GM21367 (cell line): ENCODE data around the gene UNC5A.

Experiments
- ATAC-seq: cut with Tn5 transposase; IDR thresholded peaks from one replicate; pipeline ENCODE4 v1.9.1; 2021; ENCODE audit not compliant: unreplicated experiment

Gene UNC5A

DNA sequence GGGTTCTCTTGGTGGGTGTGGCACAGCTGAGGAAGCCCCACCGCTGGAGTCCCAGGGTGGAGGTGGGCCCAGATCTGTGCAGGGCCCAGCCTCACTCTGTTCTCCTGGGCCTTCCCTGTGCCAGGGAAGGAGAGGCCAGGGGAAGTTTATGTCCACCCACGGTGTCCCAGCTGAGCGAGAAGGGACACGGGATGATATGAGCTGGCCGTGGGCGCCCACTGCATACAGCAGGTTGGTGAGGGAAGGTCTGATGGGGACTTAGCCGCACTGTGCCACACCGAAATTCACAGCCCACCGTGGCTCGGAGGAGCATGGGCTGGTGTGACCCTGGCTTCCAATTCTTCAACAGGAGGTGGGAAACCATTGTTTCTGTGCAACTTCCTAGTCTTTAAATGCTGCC is 33.9 kb downstream of the UNC5A start:
- no peak for ATAC-seq

DNA sequence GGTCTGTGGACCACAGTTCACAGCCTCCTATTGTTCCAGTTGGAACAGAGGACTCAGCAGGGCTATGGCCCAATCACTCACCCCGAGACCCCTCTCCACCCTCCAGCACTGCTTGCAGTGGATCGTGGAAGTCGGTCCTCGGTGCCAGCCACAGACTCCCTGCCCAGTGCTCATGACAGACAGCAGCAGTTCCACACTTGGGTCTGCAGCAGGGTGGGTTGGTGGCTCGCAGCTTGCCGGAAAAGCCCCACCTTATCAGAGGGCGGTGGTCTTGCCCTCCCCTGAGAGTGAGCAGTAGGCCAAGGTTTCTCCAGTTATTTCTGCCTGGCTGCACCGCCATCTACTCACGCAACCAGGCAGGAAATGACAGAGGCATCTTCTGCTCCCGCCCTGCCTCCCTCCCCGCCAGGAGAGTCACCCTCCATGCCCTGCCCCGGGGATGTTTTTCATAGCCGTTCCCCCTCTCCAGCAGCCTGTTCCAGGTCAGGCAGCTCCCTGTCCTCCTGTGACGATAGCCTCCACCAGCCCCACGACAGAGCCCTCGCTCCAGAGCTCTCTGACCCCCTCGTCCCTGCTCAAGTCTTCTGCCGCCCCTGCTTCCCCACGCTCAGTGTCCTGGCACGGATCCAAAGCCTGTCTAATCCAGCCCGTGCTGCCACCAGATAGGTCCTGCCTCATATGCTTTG is 34.5 kb downstream of the UNC5A start:
- no peak for ATAC-seq

DNA sequence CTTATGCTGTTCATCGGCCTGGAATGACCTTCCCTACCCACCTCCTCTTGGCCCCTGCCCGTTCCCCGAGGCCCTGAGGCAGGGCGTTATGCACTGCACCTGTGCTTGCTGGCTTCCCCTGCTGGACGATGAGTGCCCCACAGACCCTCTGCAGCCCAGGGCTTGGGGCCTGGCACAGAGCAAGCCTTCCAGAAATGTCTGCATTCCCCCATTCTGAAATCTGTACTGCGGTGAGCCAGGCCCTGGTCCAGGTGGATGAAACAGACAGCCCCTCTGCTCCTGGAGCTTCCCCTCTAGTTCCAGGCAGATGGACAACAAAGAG is 35.0 kb downstream of the UNC5A start:
- ATAC-seq = no peak

DNA sequence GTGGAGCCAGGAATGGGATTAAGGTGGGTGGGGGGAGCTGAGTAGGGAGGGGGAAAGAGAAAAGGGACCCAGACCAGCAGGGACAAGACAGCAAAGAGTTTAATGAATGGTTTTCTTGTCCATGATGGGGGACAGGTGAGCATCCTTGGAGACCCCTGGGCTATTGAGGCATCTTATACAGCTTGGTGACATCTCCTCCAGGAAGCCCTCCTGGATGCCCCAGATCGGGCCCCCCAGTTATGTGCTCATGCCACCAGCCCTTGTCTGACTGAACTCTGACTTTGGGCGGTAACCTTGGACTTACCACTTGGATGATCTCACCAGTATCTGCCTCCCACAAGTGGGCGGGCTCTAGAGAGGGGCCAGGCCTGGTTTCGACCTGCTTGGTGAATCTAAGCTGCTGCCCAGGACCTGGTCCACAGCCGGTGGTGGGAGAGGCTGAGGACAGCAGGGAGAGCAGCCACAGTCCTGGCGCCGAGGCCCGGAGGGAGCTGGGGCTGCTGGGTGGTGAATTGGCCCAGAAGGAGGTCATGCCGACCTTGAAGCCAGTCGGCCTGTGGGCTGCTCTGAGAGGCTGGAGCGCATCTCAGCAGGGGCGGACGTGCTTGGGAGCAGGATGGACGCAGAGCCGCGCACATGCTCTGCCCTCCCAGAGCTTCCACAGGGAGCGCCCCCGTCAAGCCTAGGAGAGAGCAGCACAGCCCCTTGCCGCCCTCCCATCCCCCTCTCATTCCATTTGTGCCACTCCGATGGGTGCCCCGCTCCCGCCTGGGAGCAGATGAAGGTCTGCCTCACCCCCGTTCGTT is 36.2 kb downstream of the UNC5A start:
- no peak for ATAC-seq

DNA sequence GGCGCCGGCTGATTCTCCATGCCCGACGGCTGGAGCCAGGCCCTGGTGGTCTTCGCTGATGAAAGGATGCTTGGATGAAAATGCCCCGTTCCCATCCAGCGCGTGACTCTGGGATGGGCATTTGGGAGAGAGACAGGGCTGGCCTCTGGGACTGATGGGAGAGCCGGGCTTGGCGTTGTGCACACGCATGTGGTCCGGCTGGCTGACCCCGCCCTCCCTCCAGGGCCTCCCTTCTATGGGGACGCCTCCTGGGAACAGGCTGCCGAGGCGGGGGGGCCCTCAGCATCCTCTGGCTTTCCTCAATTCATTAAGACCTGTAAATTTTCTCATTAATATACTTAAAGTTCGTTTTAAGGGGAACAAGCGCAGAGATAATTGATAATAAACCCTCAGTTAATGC is 36.8 kb downstream of the UNC5A start:
- no peak for ATAC-seq

DNA sequence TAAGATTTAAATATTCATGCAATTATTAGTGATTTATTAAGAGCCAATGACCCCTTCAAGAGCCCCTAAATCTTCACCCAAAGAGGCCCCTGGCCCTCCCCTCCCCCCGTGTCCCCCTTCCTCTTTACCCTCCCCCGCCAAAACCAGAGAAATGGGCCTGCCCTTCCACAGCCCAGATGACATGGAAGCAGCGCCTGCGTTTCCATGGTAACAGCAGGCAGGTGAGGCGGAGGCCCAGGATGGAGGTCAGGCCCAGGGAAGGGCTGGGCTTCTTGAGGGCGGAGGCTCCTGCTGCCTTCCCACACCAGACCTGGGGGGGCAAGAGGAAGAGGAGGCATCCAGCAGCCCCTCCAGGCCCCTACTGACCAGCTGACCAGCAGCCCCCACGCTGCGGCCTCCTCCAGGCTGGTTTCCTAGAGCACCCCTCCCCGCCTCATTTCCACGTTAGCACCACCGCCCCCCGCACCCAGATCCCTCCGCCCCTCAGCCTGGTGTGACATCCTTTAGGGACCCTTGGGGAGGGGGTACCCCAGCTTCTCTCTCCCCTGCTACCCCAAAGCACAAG is 37.4 kb downstream of the UNC5A start:
- no peak for ATAC-seq

DNA sequence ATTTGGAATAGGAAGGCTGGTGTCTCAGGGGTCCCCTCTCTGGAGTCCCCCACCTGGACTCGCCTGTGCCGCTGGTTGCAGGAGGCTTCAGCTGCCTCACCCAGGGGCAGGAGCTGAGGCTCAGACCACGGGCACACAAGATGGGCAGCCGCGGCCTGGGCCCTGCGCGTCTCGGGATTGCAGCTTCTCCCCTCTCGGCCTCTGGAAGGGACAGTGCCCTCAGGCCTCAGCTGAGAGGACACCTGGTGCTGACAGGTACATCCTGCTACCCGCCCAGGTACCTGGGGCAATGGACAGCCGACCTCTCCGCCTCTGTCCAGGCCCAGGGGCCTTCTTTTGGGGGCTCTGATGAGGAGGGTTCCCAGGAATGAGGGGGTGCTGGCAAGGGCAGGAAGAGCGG is 38.3 kb downstream of the UNC5A start:
- ATAC-seq = no peak

DNA sequence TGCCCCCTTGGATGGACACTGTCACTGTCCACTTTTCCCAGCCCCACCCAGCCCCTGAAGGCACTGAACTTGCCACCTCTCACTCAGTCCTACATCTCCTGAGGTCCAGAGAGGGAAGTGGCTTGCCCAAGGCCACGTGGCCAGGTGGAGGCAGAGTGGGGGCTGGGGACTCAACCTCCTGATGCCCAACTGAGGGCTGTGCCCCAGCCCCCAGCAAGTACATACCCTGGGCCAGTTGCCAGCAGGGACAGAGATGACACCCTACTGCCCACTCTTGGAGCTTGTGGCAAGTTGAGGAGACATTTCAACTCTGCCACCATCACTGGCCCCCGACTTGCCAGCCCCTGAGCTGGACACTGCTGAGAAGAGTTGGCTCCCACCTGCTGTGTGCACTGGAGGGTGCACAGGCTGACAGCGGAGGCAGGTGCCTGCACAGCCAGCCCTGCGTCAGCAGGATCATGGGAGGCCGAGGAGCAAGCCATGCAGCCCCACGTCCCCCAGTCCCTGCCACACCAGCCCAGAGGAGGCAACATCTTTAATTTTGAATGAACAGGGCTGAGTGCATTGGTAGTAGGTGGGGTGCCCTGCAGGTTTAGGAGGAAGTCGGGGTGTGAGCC is 39.4 kb downstream of the UNC5A start:
- no peak for ATAC-seq

DNA sequence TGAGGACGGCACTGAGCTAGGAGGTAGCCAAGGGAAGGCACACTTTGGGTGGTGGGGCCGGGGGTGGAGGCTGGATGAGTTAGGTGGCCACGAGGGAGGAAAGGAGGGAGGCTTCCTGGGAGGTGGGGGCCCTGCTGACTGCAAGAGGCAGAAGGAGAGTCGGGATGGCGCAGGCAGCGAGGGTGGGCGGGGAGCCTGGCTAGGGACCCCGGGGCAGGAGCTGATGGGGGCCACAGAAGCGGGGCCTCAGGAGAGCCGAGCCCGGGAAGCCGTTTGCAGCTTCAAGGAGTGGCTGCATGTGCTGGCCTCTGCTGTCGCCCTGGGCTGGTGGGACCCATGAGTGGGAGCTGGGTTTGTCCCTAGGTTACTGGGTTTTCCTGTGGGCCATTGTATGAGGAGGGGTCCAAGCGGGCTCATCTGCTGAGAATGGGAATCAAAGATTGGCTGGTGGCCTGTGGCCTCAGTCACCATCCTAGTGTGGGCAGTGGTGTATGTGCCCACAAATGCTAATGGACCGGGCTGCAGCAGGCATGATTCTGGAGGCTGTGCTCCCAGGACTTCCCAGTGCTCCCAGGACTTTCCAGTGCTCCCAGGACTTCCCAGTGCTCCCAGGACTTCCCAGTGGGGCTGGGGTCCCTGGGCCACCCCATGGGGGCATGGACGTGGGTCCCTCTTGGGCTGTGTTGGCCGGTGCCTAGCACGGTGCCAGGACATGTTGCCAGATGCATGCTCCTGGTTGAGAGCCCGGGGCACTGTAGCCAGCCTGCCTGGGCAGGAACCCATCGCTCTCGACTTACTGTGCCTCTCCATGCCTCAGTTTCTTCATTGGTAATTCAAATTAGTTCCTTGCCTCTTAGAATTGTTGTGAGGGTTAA is 40.2 kb downstream of the UNC5A start:
- no peak for ATAC-seq

DNA sequence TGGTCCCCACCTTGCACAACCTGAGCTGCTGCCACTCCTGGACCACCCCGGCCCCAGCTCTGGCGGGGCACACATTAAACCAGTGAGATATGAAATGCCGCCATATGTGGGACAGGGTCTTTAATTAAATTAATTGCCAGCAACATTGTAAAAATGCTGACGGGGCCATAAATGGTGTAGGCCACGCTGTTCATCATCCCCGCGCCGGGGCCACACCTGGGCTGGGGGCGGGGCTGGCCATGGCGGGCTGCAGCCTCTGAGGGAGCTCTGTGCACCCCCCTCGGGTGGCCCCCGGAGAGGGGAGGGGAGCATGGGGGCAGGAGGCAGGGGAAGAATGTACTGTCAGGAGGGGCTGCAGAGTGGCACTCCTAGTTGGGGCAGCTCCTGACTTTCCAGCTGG is 41.0 kb downstream of the UNC5A start:
- no peak for ATAC-seq

DNA sequence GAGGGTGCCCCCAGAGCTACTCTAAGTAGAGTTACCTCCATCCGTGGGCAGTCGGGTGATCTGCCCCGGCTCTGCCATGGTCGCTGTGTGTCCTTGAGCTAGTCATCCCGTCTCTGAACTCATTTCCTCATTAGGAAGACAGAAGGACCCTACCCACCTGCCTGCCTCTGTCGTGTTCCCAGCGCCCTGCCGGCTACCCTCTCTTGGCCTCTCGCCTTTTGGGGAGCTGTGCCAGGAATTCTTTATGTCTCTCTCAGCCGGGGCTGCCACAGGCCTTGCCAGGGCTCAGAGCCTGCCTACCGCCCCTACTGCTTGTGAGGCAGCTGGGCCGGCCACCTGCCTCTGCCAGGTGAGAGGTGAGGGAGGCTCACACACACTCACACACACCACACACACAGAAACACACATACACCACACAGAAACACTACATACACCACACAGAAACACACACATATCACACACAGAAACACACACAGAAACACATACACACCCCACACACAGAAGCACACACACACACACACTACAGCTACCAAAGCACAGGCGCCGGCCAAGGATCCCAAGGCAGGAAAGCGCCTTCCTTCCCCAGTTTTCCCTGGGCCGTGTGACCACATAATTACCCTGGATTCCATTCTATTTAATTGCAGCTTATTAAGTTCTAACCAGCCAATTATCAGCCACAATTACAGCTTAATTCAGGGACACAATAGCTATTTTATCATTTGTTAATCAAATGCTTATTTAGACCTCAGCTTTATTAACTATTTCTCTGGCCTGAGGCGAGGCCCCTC is 41.7 kb downstream of the UNC5A start:
- no peak for ATAC-seq

DNA sequence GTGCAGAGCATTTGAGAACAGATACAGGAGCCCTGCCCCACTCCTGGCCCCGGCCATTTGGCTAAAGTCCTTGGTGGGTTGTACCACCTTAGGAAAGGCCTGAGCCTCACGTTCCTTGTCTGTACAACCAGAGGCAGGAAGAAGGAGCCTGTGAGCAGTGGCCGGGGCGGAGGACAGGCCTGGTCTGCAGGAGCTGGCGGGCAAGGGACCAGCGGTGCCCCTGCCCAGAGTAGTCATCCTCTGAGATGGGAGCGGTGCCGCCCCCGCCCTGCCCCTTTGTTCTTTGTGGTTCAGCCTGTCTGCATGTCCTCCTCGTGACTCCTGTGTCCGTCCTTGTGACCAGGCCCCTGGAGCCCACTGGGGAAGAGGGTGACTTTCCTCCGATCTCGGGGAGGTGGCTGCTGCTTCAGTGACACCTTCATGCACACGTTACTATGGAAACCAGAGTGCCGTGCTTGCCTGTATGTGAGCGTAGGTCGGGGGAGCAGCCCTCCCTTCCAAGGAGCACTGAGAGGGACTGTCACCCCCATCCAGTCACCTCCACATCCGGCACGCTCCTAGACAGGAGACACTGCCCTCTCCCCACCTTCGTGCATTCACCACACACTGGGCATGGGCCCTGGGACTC is 42.9 kb downstream of the UNC5A start:
- no peak for ATAC-seq

DNA sequence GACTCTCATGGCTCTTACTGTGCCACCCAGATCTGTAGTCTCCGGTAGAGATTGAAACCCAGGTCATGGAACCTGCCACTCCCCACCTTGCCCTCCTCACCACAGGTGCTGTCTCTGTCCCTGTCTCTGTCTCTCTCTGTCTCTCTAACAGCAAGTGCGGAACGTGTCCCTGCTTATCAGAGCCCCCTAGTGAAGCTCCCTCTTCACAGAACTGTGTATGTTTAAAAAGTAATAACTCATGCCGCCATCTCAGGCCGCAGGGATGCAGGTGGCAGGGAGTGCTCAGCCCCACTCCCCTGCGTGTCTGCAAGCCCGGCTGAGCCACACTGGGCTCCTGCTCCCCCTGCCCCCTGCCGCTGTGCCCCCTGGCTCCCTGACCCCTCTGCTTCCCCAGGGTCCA is 43.8 kb downstream of the UNC5A start:
- ATAC-seq = no peak

DNA sequence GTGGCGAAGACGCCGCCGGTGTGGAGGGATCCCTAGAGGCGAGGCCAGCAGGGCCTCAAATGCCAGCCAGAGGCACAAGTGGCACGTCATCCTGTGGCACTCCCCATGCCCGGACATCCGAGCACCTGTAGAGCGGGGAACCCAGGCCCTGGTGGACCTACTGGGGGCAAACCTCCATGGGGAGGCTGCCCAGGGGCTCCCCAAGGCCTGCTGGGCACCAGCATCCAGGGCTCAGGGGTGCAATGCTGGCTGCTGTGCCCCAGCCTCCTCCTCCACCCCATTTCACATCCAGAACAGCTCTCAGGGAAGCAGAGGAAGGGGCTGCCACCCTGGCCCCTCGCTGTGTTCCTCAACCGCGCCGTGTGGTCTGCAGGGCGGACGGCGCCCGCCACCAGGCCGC is 45.2 kb downstream of the UNC5A start:
- ATAC-seq = no peak

DNA sequence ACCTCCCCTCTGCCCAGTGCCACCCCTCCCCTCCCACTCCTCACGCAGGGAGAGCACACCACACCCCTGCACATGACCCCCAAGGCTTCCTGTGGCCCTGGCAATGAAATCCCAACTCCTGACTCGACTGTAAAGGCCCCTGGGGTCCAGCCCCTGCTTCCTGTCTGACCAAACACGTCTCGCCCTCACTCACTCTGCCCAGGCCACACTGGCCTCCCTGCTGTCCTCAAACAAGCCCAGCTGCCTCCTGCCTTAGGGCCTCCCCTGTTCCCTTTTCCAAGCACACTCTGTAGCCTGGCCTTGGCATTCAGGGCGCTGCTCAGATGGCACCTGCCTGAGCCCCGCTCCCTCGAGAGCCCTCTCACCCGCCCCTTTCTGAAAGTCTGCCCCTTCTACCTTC is 46.4 kb downstream of the UNC5A start:
- no peak for ATAC-seq

DNA sequence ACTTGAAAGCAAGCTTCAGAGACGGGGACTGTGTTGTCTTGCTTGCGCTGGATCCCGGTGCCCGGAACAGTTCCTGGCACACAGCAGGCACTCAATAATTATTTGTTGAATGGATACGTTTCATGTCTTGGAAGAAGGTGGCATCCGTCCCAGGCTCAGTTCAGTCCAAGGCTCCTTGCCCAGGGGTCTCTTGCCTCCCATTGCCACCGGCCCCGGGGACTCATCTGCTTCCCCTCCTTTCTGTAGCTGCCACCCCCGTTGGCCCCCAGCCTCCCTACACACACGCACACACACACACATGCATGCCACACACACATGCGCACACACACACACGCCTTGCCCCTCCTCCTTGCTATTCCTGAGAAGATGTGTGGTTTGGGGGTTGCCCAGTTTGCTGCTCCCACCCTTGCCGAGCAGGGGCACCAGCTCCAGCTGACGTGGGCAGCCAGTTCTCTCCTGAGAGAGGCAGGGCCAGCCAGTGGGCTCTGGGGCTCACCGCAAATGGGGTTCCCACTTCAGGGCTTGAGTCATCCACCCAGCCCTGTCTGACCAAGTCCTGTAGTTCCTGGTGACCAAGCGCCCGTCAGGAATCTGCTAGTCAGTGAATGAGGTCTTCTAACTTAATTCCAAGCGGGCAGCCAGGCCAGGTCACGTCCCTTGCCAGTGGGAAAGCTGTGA is 47.0 kb downstream of the UNC5A start:
- no peak for ATAC-seq

DNA sequence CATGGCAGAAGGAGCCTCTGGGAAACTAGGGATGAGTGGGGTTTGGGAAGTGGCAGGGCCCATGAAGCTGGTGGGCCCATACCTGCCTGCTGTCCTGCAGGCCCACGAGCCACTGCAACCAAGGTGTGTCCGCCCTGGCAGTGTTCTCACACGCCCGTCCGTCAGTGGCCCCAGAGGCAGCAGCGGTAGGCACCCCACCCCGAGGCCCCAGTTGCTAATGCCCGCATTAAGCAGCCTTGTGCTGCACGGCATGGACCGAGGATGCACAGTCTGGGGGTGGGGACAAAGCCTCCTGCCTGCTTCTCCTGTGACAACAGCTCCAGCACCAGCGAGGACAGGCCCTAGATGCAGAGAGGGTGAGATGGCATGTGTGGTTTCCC is 47.5 kb downstream of the UNC5A start:
- ATAC-seq = no peak

DNA sequence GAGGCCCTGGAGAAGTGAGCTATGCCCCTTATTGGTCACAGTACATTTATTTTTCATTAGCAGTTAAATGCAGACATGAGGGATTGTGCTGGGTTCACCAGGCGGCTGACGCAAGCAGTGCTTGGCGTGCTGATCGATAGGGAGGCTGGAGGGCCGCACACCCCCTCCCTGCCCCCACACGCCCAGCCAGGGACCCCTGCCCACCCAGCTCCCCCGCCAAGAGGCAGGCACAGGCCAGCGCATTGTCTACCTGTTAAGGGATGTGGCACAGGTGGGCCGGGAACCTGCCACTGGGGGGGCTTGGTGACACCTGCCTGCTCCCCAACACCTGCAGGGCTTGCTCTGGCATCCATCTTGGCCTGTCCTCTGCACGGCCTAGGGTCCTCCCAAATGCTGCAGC is 49.6 kb downstream of the UNC5A start:
- no peak for ATAC-seq

DNA sequence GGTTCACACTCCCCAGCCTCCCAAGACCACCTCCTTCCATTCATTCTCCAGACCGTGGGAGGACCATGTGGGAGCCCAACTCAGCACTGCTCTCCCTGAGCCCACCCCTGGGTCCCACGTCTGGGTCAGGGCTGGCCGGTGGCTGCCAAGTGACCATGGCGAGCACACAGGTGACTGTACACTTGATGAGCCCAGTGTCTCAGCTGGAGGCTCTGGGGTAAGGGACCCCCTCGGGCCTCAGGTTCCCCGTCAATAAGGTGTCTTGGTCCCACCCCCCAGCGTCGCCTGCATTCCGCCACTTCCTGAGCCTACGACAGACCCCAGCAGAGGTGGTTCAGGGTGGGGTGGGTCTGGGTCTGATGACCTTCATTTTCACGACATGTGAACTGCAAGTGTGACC is 50.0 kb downstream of the UNC5A start:
- ATAC-seq = no peak
